Measurements from ENCODE around the gene TTN. TPM values are rescaled to one million over a fixed set of nuclear protein-coding genes. Genes with fewer than 3 reads are reported as not detected.

TTN gene
- total and polyA plus RNA-seq, 8 donors = 0.96 to 13.8 (median 8.3) TPM

- H3K4me3 ChIP-seq = no peak overlapping the region
- no peak for FAIRE-seq
Observed at GRCh38 chr2:178782236-178782635, 25.0 kb downstream of the TTN start.

GRCh38 chr2:178777577-178777976 lies 29.6 kb downstream of the TTN start:
- Histone ChIP-seq H3K4me3 (no peak overlapping the region), H3K27ac (no peak overlapping the region), H3K9me3 (no peaks in the 10 kb centered on the region), H3K36me3 (peaks cover 0 to 45% (median 0%) of the 10 kb centered on the region in 3 donors), H3K27me3 (no peaks in the 10 kb centered on the region), H3K4me1 (no peaks in the 10 kb centered on the region)
- no peak for DNase-seq
- intact Hi-C loops (cut with DNase I) = no loop called here
- no peak for ATAC-seq
- no peak for FAIRE-seq
- 73 to 76% methylated on average over 7 of the region's 7 CpGs for WGBS, 2 donors
- TF ChIP-seq, protein P1, sequence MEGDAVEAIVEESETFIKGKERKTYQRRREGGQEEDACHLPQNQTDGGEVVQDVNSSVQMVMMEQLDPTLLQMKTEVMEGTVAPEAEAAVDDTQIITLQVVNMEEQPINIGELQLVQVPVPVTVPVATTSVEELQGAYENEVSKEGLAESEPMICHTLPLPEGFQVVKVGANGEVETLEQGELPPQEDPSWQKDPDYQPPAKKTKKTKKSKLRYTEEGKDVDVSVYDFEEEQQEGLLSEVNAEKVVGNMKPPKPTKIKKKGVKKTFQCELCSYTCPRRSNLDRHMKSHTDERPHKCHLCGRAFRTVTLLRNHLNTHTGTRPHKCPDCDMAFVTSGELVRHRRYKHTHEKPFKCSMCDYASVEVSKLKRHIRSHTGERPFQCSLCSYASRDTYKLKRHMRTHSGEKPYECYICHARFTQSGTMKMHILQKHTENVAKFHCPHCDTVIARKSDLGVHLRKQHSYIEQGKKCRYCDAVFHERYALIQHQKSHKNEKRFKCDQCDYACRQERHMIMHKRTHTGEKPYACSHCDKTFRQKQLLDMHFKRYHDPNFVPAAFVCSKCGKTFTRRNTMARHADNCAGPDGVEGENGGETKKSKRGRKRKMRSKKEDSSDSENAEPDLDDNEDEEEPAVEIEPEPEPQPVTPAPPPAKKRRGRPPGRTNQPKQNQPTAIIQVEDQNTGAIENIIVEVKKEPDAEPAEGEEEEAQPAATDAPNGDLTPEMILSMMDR (IDR thresholded peaks at IDR 0.05) = no peak

More at GRCh38 chr2:178782236-178782635, 25.0 kb downstream of the TTN start:
- Histone ChIP-seq H3K27me3 (no peaks in the 10 kb centered on the region), H3K27ac (no peak overlapping the region), H3K9me3 (no peaks in the 10 kb centered on the region), H3K4me1 (no peaks in the 10 kb centered on the region), H3K36me3 (peaks cover 0 to 20% (median 0%) of the 10 kb centered on the region in 3 donors)
- DNase-seq (no peak), ATAC-seq (no peak)
- intact Hi-C loops (cut with DNase I) = no loop called here
- 91 to 92% methylated on average over 7 of the region's 7 CpGs for WGBS, 2 donors
- TF ChIP-seq, protein P1 (IDR thresholded peaks at IDR 0.05) = no peak

GRCh38 chr2:178776751-178777150 lies 30.5 kb downstream of the TTN start:
- no peak for FAIRE-seq
- H3K4me3 ChIP-seq = no peak overlapping the region
- peaks cover 0 to 45% (median 0%) of the 10 kb centered on the region in 3 donors for H3K36me3 ChIP-seq
- H3K4me1 ChIP-seq = no peaks in the 10 kb centered on the region
- no peak overlapping the region for H3K27ac ChIP-seq
- H3K27me3 ChIP-seq = no peaks in the 10 kb centered on the region
- ATAC-seq = no peak
- DNase-seq = no peak
- TF ChIP-seq, protein P1 (IDR thresholded peaks at IDR 0.05) = no peak
- WGBS, 2 donors = 94 to 95% methylated on average over 4 of the region's 4 CpGs
- intact Hi-C loops (cut with DNase I) = no loop called here
- no peaks in the 10 kb centered on the region for H3K9me3 ChIP-seq

DNA sequence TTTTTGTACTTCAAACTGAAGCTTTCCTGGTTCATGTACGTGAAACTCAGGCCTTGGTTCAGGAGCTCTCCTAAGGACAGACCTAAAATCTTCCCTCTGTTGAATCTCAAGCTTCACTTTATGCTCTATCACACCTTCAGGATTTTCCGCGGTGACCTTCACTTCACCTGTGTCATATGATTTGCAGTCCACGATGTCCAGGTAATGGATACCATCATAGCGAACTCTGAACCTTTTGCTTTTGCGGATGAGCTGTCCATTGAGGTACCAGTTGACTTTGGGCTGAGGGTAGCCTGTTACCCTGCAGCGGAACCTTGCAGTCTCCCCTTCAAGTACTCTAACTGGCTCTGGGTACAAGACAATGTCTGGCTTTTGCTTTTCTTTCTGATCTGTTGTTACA lies 31.2 kb downstream of the TTN start:
- no peaks in the 10 kb centered on the region for H3K9me3 ChIP-seq
- FAIRE-seq = no peak
- TF ChIP-seq, protein P1 (IDR thresholded peaks at IDR 0.05) = no peak

DNA sequence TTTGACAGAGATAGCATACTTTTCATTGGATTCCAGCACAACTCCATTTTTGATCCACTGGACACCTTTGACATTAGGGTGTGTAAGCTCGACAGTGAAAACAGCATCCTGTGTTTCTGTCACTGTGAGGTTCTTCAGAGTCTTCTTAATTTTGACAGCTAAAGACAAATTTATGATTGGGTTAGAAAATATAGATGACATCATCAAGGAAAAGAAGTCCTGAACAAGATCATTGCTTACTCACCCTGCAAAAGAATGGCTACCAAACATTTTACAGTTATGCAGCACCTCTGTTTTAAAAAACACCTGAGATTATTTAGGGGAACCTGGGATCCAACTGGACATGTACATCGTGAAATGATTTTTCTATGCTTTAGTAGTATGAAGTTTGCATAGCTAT lies 36.7 kb downstream of the TTN start:
- Histone ChIP-seq H3K27me3 (no peaks in the 10 kb centered on the region), H3K27ac (no peak overlapping the region), H3K4me3 (no peak overlapping the region), H3K4me1 (peaks cover 0 to 7% (median 0%) of the 10 kb centered on the region in 3 donors), H3K9me3 (no peaks in the 10 kb centered on the region), H3K36me3 (peaks cover 0 to 43% (median 0%) of the 10 kb centered on the region in 3 donors)
- 93% methylated on average over 2 of the region's 2 CpGs for WGBS, 2 donors
- no peak for DNase-seq
- intact Hi-C loops (cut with DNase I) = no loop called here
- no peak for FAIRE-seq
- TF ChIP-seq, protein P1 (IDR thresholded peaks at IDR 0.05) = no peak
- no peak for ATAC-seq

More for the DNA sequence above, 31.2 kb downstream of the TTN start:
- DNase-seq (no peak), ATAC-seq (no peak)
- peaks cover 0 to 51% (median 0%) of the 10 kb centered on the region in 3 donors for H3K36me3 ChIP-seq
- WGBS, 2 donors = 94% methylated on average over 7 of the region's 7 CpGs
- intact Hi-C loops (cut with DNase I) = no loop called here
- no peak overlapping the region for H3K4me3 ChIP-seq
- H3K4me1 ChIP-seq = no peaks in the 10 kb centered on the region
- H3K27ac ChIP-seq = no peak overlapping the region
- no peaks in the 10 kb centered on the region for H3K27me3 ChIP-seq
